IPS DF 6.9 (cell line): ENCODE data around the gene VWA5B2.

ENCODE experiments used
- DNase-seq: peaks from one replicate; pipeline ENCODE4 v3.0.0-alpha.2; 2013; ENCODE audit warnings: low read depth, low spot score
- H3K27ac ChIP-seq: one replicate; pipeline ENCODE4 v1.5.1; 2013; ENCODE audit warnings: low read length, control low read depth
- H3K27me3 ChIP-seq: 2 replicates; pipeline ENCODE4 v1.6.1; 2013; ENCODE audit warnings: mild to moderate bottlenecking, low read length; ENCODE audit not compliant: control insufficient read depth, insufficient read depth
- H3K36me3 ChIP-seq: 2 replicates; pipeline ENCODE4 v1.6.1; 2013; ENCODE audit warnings: low read length; ENCODE audit not compliant: control insufficient read depth, insufficient read depth
- H3K4me1 ChIP-seq: 2 replicates; pipeline ENCODE4 v1.6.1; 2013; ENCODE audit warnings: low read length; ENCODE audit not compliant: control insufficient read depth, insufficient read depth
- H3K4me3 ChIP-seq: 2 replicates; pipeline ENCODE4 v1.5.1; 2013; ENCODE audit warnings: mild to moderate bottlenecking, low read length
- H3K9me3 ChIP-seq: 2 replicates; pipeline ENCODE4 v1.6.1; 2013; ENCODE audit warnings: low read length, inconsistent platforms; ENCODE audit not compliant: control insufficient read depth, insufficient read depth
- WGBS: extraction: QIAGEN DNeasy Blood & Tissue Kit; methylation state at CpG from one replicate; pipeline ENCODE4 v1.1.7; 2013; ENCODE audit warnings: mixed read lengths, missing lambda C conversion rate; ENCODE audit not compliant: insufficient read length, insufficient coverage; 5-methylcytosine and 5-hydroxymethylcytosine counted together

Gene VWA5B2

GRCh38 chr3:184192889-184193288 is 36.5 kb upstream of the VWA5B2 start:
- WGBS = no CpG with 5 or more reads among the region's 10 CpGs
- Histone ChIP-seq H3K36me3 (peaks cover 31% of the 10 kb centered on the region), H3K27me3 (no peaks in the 10 kb centered on the region), H3K4me3 (no peak overlapping the region), H3K9me3 (no peaks in the 10 kb centered on the region), H3K27ac (no peak overlapping the region), H3K4me1 (no peaks in the 10 kb centered on the region)
- no peak for DNase-seq

DNA sequence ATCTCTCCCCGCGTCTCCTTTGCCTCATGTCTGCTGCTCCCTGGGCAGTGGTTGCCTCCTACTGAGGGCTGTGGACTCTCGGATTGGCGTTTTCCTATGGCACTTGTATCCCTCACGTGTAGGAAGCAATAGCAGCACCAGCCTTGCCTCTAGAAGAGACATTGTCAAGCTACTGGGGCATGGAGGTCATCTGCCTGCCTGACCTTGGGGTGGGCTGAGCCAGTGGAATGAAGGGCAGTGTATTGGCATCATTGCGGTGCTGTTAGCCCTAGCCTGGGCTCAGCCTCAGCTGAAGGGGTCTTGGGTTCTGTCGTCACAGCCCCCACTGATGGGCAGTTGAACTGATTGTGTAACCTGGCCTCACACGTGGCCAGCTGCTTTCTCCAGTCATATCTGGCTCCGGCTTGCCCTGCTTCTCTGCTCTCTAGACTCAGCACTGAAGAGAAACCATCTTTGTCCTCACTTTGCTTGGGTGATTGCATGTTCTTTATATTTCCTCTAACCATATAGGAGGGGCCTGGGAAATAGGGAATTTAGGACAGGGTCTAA is 35.3 kb upstream of the VWA5B2 start:
- DNase-seq = no peak
- H3K36me3 ChIP-seq = peaks cover 28% of the 10 kb centered on the region

GRCh38 chr3:184196536-184196935 is 32.8 kb upstream of the VWA5B2 start:
- DNase-seq = no peak
- no peak overlapping the region for H3K27ac ChIP-seq
- H3K36me3 ChIP-seq = peaks cover 17% of the 10 kb centered on the region
- H3K4me3 ChIP-seq = no peak overlapping the region
- WGBS = no CpG with 5 or more reads among the region's 6 CpGs
- no peaks in the 10 kb centered on the region for H3K4me1 ChIP-seq
- no peaks in the 10 kb centered on the region for H3K9me3 ChIP-seq
- H3K27me3 ChIP-seq = no peaks in the 10 kb centered on the region

More for the DNA sequence above, 35.3 kb upstream of the VWA5B2 start:
- Histone ChIP-seq H3K27me3 (no peaks in the 10 kb centered on the region), H3K9me3 (no peaks in the 10 kb centered on the region), H3K27ac (no peak overlapping the region), H3K4me1 (no peaks in the 10 kb centered on the region), H3K4me3 (no peak overlapping the region)
- WGBS = no CpG with 5 or more reads among the region's 9 CpGs

DNA sequence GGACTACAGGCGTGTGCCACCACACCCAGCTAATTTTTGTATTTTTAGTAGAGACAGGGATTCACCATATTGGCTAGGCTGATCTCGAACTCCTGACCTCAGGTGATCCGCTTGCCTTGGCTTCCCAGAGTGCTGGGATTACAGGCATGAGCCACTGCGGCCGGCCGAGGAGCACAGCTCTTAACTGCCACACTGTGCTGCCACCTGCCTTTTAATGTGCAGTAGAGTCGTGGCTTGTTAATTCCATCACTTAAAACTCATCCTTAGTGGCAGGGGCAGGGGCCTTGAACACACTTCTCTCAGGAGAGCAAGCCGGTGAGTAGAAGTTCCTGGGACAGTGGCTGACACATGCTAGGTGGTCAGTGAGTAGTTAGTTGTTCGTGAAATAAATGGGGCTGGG is 30.9 kb upstream of the VWA5B2 start:
- no peak for DNase-seq
- no peaks in the 10 kb centered on the region for H3K4me1 ChIP-seq
- H3K4me3 ChIP-seq = no peak overlapping the region
- no peak overlapping the region for H3K27ac ChIP-seq
- no peaks in the 10 kb centered on the region for H3K27me3 ChIP-seq
- peaks cover 5% of the 10 kb centered on the region for H3K36me3 ChIP-seq
- H3K9me3 ChIP-seq = no peaks in the 10 kb centered on the region
- WGBS = no CpG with 5 or more reads among the region's 9 CpGs

DNA sequence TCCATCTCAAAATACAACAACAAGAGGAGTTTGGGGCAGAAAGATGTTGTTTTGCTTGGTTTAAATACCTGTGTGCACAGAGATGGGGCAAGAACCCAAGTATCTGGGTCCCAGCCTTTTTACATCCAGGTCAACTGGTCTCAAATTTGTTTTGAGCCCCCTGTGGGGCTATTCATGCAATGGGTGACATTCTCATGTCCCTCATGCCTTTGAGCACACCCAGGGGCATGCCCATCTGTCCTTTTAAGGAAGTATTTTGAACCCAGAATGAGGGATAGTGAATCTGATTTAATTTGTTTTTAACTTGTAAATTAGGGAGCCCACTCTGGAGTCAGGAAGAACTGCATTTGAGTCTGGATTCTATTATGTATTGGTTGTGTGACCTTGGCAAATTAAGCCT is 28.6 kb upstream of the VWA5B2 start:
- H3K9me3 ChIP-seq = no peaks in the 10 kb centered on the region
- no peak overlapping the region for H3K4me3 ChIP-seq
- H3K27me3 ChIP-seq = no peaks in the 10 kb centered on the region
- H3K27ac ChIP-seq = no peak overlapping the region
- no peaks in the 10 kb centered on the region for H3K4me1 ChIP-seq
- no peak for DNase-seq
- no peaks in the 10 kb centered on the region for H3K36me3 ChIP-seq

- Histone ChIP-seq H3K4me3 (no peak overlapping the region), H3K4me1 (no peaks in the 10 kb centered on the region), H3K36me3 (no peaks in the 10 kb centered on the region), H3K27ac (no peak overlapping the region), H3K27me3 (no peaks in the 10 kb centered on the region), H3K9me3 (no peaks in the 10 kb centered on the region)
- no peak for DNase-seq
- WGBS = no CpG with 5 or more reads among the region's 8 CpGs
These were observed 25.9 kb upstream of the VWA5B2 start for GRCh38 chr3:184203526-184203925.

DNA sequence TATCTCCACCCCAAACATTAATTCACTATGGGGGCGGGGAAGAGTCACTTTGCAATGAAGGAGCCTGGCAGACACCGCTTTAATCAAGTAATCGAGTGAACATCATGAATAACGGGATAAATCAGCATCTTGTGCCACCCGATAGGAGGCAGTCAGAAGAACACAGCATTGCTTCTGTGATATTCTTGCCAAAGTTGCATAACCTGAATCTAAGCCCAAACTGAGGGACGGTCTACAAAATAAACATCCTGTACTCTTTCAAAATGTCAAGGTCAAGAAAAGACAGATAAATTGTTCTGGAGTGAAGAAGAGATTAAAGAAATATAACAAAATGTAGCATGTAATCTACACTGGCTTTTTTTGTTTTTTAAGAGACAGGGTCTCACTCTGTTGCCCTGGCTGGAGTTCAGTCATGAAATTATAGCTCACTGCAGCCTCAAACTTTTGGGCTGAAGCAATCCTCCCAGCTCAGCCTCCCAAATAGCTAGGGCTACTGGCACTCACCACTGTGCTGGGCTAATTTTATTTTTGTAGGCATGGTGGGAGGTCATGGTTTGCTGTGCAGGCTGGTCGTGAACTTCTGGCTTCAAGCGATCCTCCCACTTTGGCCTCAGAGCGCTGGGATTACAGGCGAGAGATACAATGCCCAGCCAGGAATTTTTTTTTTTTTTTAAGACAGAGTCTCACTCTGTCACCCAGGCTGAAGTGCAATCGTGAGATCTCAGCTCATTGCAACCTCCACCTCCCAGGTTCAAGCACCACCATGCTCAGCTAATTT is 20.1 kb upstream of the VWA5B2 start:
- H3K4me3 ChIP-seq = no peak overlapping the region
- no CpG with 5 or more reads among the region's 11 CpGs for WGBS
- no peaks in the 10 kb centered on the region for H3K27me3 ChIP-seq
- H3K4me1 ChIP-seq = no peaks in the 10 kb centered on the region
- no peak for DNase-seq
- no peaks in the 10 kb centered on the region for H3K9me3 ChIP-seq
- no peak overlapping the region for H3K27ac ChIP-seq
- H3K36me3 ChIP-seq = no peaks in the 10 kb centered on the region

GRCh38 chr3:184211297-184211696 is 18.1 kb upstream of the VWA5B2 start:
- no peaks in the 10 kb centered on the region for H3K4me1 ChIP-seq
- no peaks in the 10 kb centered on the region for H3K9me3 ChIP-seq
- no CpG with 5 or more reads among the region's 5 CpGs for WGBS
- no peak overlapping the region for H3K4me3 ChIP-seq
- H3K27ac ChIP-seq = no peak overlapping the region
- H3K36me3 ChIP-seq = no peaks in the 10 kb centered on the region
- DNase-seq = no peak
- no peaks in the 10 kb centered on the region for H3K27me3 ChIP-seq

DNA sequence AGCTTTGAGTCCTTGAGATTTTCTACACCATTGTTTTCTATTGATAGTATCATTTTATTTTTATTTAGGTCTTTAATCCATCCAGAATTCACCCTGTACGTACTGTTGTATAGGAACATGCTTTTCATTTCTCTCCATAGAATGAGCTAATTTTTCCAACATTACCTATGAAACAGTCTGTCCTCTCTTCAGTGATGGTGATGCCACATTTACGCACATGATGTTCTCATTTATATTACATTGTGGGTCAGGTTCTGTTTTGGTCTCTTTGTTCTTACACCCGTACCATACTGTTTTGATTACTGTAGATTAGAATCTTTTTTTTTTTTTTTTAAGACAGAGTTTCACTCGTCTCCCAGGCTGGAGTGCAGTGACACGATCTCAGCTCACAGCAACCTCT is 17.7 kb upstream of the VWA5B2 start:
- H3K9me3 ChIP-seq = no peaks in the 10 kb centered on the region
- no peak for DNase-seq
- no peaks in the 10 kb centered on the region for H3K36me3 ChIP-seq
- H3K4me1 ChIP-seq = no peaks in the 10 kb centered on the region
- no peak overlapping the region for H3K27ac ChIP-seq
- no CpG with 5 or more reads among the region's 5 CpGs for WGBS
- no peak overlapping the region for H3K4me3 ChIP-seq
- no peaks in the 10 kb centered on the region for H3K27me3 ChIP-seq

GRCh38 chr3:184218814-184219213 is 10.6 kb upstream of the VWA5B2 start:
- H3K27ac ChIP-seq = no peak overlapping the region
- H3K9me3 ChIP-seq = no peaks in the 10 kb centered on the region
- no peak overlapping the region for H3K4me3 ChIP-seq
- no peaks in the 10 kb centered on the region for H3K4me1 ChIP-seq
- no CpG with 5 or more reads among the region's 4 CpGs for WGBS
- DNase-seq = no peak
- H3K36me3 ChIP-seq = no peaks in the 10 kb centered on the region
- H3K27me3 ChIP-seq = no peaks in the 10 kb centered on the region

DNA sequence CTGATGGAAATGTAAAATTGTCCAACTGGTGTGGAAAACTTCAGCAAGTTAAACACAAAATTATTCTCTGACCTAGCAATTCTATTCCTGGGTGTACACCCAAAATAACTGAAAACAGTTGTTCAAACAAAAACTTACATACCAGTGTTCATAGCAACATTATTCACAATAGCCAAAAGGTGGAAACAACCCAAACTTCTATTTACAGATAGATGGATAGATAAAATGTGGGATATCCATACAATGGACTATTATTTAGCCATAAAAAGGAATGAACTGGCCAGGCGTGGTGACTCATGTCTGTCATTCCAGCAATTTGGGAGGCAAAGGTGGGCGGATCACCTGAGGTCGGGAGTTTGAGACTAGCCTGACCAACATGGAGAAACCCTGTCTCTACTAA is 6.9 kb upstream of the VWA5B2 start:
- no peaks in the 10 kb centered on the region; the same call in 1 of the 2 replicates for H3K27me3 ChIP-seq
- H3K36me3 ChIP-seq = no peaks in the 10 kb centered on the region
- H3K4me1 ChIP-seq = no peaks in the 10 kb centered on the region
- DNase-seq = no peak
- no peaks in the 10 kb centered on the region for H3K9me3 ChIP-seq
- no CpG with 5 or more reads among the region's 3 CpGs for WGBS
- no peak overlapping the region for H3K27ac ChIP-seq
- H3K4me3 ChIP-seq = no peak overlapping the region
